Panc1 (cell line): ENCODE data around the gene IGF1.

Experiments used
- CTCF ChIP-seq: fragments of 450-650 bp; IDR thresholded peaks from 2 replicates; pipeline ENCODE4 v1.5.1; 2017; ENCODE audit warnings: mild to moderate bottlenecking
- POLR2AphosphoS5 ChIP-seq: IDR thresholded peaks from 2 replicates; pipeline ENCODE4 v1.6.1; 2012; ENCODE audit warnings: mild to moderate bottlenecking, low read depth, low read length, moderate library complexity
- SIN3A ChIP-seq: IDR thresholded peaks from 2 replicates; pipeline ENCODE4 v1.6.1; 2012; ENCODE audit warnings: low read depth, mild to moderate bottlenecking, low read length, moderate library complexity, borderline replicate concordance; ENCODE audit not compliant: insufficient read depth
- TCF7L2 ChIP-seq: IDR thresholded peaks from 2 replicates; pipeline ENCODE4 v1.6.1; 2011; ENCODE audit warnings: mild to moderate bottlenecking, low read depth, low read length, inconsistent platforms

GRCh38 chr12:102511575-102511974, 31.2 kb upstream of the IGF1 start:
- TF ChIP-seq TCF7L2 (no peak), CTCF (no peak), SIN3A (no peak), POLR2AphosphoS5 (no peak)
